ENCODE data around the gene RPAP2.
"Not testable (repeated sequence)": the region's sequence is repeated elsewhere in the genome, so short reads cannot be mapped to it uniquely, and the experiment has no call there.

The RPAP2 gene

GRCh38 chr1:92317836-92318493 lies 19.1 kb downstream of the RPAP2 start:
- H3K27ac ChIP-seq = no peak overlapping the region
- no peak for DNase-seq (ENCODE audit: low read depth, low spot score)

GRCh38 chr1:92323473-92324453 lies 24.9 kb downstream of the RPAP2 start:
- no peak overlapping the region for H3K27ac ChIP-seq
- no peak for DNase-seq (ENCODE audit: low read depth, low spot score)

GRCh38 chr1:92324784-92325183 lies 25.9 kb downstream of the RPAP2 start:
- H3K27ac ChIP-seq = no peak overlapping the region
- no peak for DNase-seq (ENCODE audit: low read depth, low spot score)

GRCh38 chr1:92326681-92327080 lies 27.8 kb downstream of the RPAP2 start:
- peak overlapping the region; percentile 69 for H3K27ac ChIP-seq
- DNase-seq (ENCODE audit: low read depth, low spot score) = peak; percentile 95

- no peak for DNase-seq (ENCODE audit: low read depth, low spot score)
- H3K27ac ChIP-seq = peak overlapping the region; percentile 69
These were observed 28.9 kb downstream of the RPAP2 start for GRCh38 chr1:92327794-92328193.

GRCh38 chr1:92329347-92330129 lies 30.7 kb downstream of the RPAP2 start:
- peak overlapping the region; percentile 71 for H3K27ac ChIP-seq
- DNase-seq (ENCODE audit: low read depth, low spot score) = peak; percentile 91

- no peak for DNase-seq (ENCODE audit: low read depth, low spot score)
- no peak overlapping the region for H3K27ac ChIP-seq
These were observed 34.8 kb downstream of the RPAP2 start for GRCh38 chr1:92333668-92334067.

GRCh38 chr1:92340154-92340553 lies 41.3 kb downstream of the RPAP2 start:
- DNase-seq (ENCODE audit: low read depth, low spot score) = no peak
- H3K27ac ChIP-seq = no peak overlapping the region

GRCh38 chr1:92342401-92342800 lies 43.5 kb downstream of the RPAP2 start:
- no peak for DNase-seq (ENCODE audit: low read depth, low spot score)
- H3K27ac ChIP-seq = no peak overlapping the region

- DNase-seq (ENCODE audit: low read depth, low spot score) = no peak
- no peak overlapping the region for H3K27ac ChIP-seq
These were observed 44.2 kb downstream of the RPAP2 start for GRCh38 chr1:92343061-92343460.

- H3K27ac ChIP-seq = no peak overlapping the region
- DNase-seq (ENCODE audit: low read depth, low spot score) = no peak
These were observed 48.2 kb downstream of the RPAP2 start for GRCh38 chr1:92346866-92347640.

- no peak overlapping the region for H3K27ac ChIP-seq
- no peak for DNase-seq (ENCODE audit: low read depth, low spot score)
These were observed 54.0 kb downstream of the RPAP2 start for GRCh38 chr1:92352856-92353255.

- no peak overlapping the region for H3K27ac ChIP-seq
- no peak for DNase-seq (ENCODE audit: low read depth, low spot score)
These were observed 55.4 kb downstream of the RPAP2 start for GRCh38 chr1:92354259-92354658.

GRCh38 chr1:92356956-92357355 lies 58.1 kb downstream of the RPAP2 start:
- DNase-seq (ENCODE audit: low read depth, low spot score) = peak; percentile 49
- no peak overlapping the region for H3K27ac ChIP-seq

- not testable (repeated sequence) for H3K27ac ChIP-seq
These were observed 60.5 kb downstream of the RPAP2 start for GRCh38 chr1:92359382-92359781.

GRCh38 chr1:92359986-92360385 lies 61.1 kb downstream of the RPAP2 start:
- H3K27ac ChIP-seq = no peak overlapping the region

More at GRCh38 chr1:92359382-92359781, 60.5 kb downstream of the RPAP2 start:
- peak; percentile 6 for DNase-seq (ENCODE audit: low read depth, low spot score)

GRCh38 chr1:92362970-92363369 lies 64.1 kb downstream of the RPAP2 start:
- no peak for DNase-seq (ENCODE audit: low read depth, low spot score)
- no peak overlapping the region for H3K27ac ChIP-seq

More at GRCh38 chr1:92359986-92360385, 61.1 kb downstream of the RPAP2 start:
- no peak for DNase-seq (ENCODE audit: low read depth, low spot score)

- no peak for DNase-seq (ENCODE audit: low read depth, low spot score)
These were observed 64.5 kb downstream of the RPAP2 start for GRCh38 chr1:92363401-92363800.

GRCh38 chr1:92365378-92366039 lies 66.7 kb downstream of the RPAP2 start:
- no peak overlapping the region for H3K27ac ChIP-seq
- DNase-seq (ENCODE audit: low read depth, low spot score) = no peak

More at GRCh38 chr1:92363401-92363800, 64.5 kb downstream of the RPAP2 start:
- H3K27ac ChIP-seq = no peak overlapping the region
